Measurements from ENCODE around the gene SLC34A2.

DNA sequence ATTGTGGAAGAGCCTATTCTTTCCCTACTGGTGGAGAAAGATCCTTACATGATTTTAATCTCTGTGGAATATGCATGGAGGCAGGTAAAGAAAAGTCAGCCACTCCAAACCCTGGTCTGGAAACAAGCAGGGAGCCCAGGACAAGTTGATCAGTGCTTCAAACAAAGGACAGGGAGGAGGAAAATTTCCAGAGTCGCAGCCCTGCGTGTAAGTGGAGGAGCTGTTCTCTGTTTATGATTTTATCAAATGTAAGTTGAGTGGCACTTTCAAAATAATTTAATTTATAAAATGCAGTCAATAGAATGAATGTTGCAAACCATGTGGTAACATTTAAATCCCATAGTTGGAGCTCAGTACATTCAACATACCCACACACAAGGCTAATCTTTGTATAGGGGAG lies 57.0 kb downstream of the SLC34A2 start:
- TF ChIP-seq, protein P1, sequence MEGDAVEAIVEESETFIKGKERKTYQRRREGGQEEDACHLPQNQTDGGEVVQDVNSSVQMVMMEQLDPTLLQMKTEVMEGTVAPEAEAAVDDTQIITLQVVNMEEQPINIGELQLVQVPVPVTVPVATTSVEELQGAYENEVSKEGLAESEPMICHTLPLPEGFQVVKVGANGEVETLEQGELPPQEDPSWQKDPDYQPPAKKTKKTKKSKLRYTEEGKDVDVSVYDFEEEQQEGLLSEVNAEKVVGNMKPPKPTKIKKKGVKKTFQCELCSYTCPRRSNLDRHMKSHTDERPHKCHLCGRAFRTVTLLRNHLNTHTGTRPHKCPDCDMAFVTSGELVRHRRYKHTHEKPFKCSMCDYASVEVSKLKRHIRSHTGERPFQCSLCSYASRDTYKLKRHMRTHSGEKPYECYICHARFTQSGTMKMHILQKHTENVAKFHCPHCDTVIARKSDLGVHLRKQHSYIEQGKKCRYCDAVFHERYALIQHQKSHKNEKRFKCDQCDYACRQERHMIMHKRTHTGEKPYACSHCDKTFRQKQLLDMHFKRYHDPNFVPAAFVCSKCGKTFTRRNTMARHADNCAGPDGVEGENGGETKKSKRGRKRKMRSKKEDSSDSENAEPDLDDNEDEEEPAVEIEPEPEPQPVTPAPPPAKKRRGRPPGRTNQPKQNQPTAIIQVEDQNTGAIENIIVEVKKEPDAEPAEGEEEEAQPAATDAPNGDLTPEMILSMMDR (IDR thresholded peaks at IDR 0.05 in 2 of 3, conservative IDR thresholded peaks at IDR 0.05 in 1 of 3; ENCODE audit: control insufficient read depth in 2 of 3, extremely low read depth in 1 of 3, insufficient read depth in 1 of 3, low read depth in 3 of 3, low read length in 3 of 3) = no peak
- no peak for TF ChIP-seq POLR2AphosphoS5 (IDR thresholded peaks at IDR 0.05; ENCODE audit: low read length)
- TF ChIP-seq EP300 (IDR thresholded peaks at IDR 0.05; ENCODE audit: borderline replicate concordance in 1 of 2, control insufficient read depth in 1 of 2, low read depth in 2 of 2, low read length in 2 of 2) = no peak
- TF ChIP-seq CBX3 (IDR thresholded peaks at IDR 0.05; ENCODE audit: borderline replicate concordance, low read depth) = no peak
- TF ChIP-seq HCFC1 (IDR thresholded peaks at IDR 0.05; ENCODE audit: low read length) = no peak
- no peak for TF ChIP-seq ZZZ3 (IDR thresholded peaks at IDR 0.05; ENCODE audit: control insufficient read depth, insufficient read length, low read depth)
- no peak for TF ChIP-seq CBFB (IDR thresholded peaks at IDR 0.05; ENCODE audit: low read depth)
- TF ChIP-seq, protein P2, sequence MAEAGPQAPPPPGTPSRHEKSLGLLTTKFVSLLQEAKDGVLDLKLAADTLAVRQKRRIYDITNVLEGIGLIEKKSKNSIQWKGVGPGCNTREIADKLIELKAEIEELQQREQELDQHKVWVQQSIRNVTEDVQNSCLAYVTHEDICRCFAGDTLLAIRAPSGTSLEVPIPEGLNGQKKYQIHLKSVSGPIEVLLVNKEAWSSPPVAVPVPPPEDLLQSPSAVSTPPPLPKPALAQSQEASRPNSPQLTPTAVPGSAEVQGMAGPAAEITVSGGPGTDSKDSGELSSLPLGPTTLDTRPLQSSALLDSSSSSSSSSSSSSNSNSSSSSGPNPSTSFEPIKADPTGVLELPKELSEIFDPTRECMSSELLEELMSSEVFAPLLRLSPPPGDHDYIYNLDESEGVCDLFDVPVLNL (IDR thresholded peaks at IDR 0.05; ENCODE audit: low read depth, low read length) = no peak
- TF ChIP-seq MEF2A (IDR thresholded peaks at IDR 0.05; ENCODE audit: insufficient read depth, low read depth, low read length) = no peak
- TF ChIP-seq POLR2A (IDR thresholded peaks at IDR 0.05; ENCODE audit: low read depth, low read length) = no peak
- TF ChIP-seq RAD21 (IDR thresholded peaks at IDR 0.05; ENCODE audit: insufficient read depth, low read depth, low read length) = no peak
- TF ChIP-seq ZNF24 (IDR thresholded peaks at IDR 0.05) = no peak
- no peak for TF ChIP-seq EZH2 (IDR thresholded peaks at IDR 0.05; ENCODE audit: borderline replicate concordance, control insufficient read depth, low read depth, low read length)
- TF ChIP-seq, protein P3, sequence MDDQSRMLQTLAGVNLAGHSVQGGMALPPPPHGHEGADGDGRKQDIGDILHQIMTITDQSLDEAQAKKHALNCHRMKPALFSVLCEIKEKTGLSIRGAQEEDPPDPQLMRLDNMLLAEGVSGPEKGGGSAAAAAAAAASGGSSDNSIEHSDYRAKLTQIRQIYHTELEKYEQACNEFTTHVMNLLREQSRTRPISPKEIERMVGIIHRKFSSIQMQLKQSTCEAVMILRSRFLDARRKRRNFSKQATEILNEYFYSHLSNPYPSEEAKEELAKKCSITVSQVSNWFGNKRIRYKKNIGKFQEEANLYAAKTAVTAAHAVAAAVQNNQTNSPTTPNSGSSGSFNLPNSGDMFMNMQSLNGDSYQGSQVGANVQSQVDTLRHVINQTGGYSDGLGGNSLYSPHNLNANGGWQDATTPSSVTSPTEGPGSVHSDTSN (IDR thresholded peaks at IDR 0.05; ENCODE audit: insufficient replicate concordance, low read depth, low read length) = no peak
